ENCODE measurements around the gene ZNF814. TPM values are rescaled to one million over a fixed set of nuclear protein-coding genes. Genes with fewer than 3 reads are reported as not detected.
A peak's percentile ranks its signal among the peaks of the same experiment; 100 is the strongest.

Gene ZNF814
- total RNA-seq, 1 experiment from 2014 or later: 4.8 TPM

- no peaks in the 10 kb centered on the region for H3K9me3 ChIP-seq (ENCODE audit: control insufficient read depth, insufficient read depth, low read depth, low read length)
- H3K4me3 ChIP-seq (ENCODE audit: low read depth in 2 of 2, low read length in 2 of 2): no peak overlapping the region
- H3K27ac ChIP-seq (ENCODE audit: low read length): peak overlapping the region; percentile 92; the same call in 1 of the 2 replicates
- ChIA-PET POLR2A (no interaction called here), CTCF (no interaction called here)
- no TSS peak for BruUV-seq (replicated peaks)
- ATAC-seq (no peak), DNase-seq (ENCODE audit: low read depth, low spot score) (no peak)
- H3K27me3 ChIP-seq (ENCODE audit: control insufficient read depth, insufficient read depth, low read length): no peaks in the 10 kb centered on the region
- TF ChIP-seq REST (IDR thresholded peaks at IDR 0.05; ENCODE audit: insufficient read depth in 1 of 2, low read depth in 2 of 2, low read length in 1 of 2) (no peak), CTCF (IDR thresholded peaks at IDR 0.05) (no peak), TCF7L2 (IDR thresholded peaks at IDR 0.05; ENCODE audit: low read depth, low read length) (no peak), POLR2AphosphoS5 (IDR thresholded peaks at IDR 0.05; ENCODE audit: low read depth, low read length) (no peak), SIN3A (IDR thresholded peaks at IDR 0.05; ENCODE audit: borderline replicate concordance, insufficient read depth, low read depth, low read length) (no peak)
- peaks cover 10% of the 10 kb centered on the region for H3K4me1 ChIP-seq (ENCODE audit: control insufficient read depth, insufficient read depth, low read length)
- in situ Hi-C loops (cut with HindIII; ENCODE audit: low pct_unique_long_range_greater_than_20kb, low sequenced_read_pairs) (no loop called here), intact Hi-C loops (cut with micrococcal nuclease; ENCODE audit: unreplicated experiment) (no loop called here)
- no peaks in the 10 kb centered on the region; the same call in 1 of the 2 replicates for H3K36me3 ChIP-seq (ENCODE audit: control insufficient read depth, insufficient read depth, low read length)
These were observed 70.5 kb downstream of the ZNF814 start for GRCh38 chr19:57818378-57818777.

GRCh38 chr19:57817976-57818375 lies 70.9 kb downstream of the ZNF814 start:
- H3K4me3 ChIP-seq (ENCODE audit: low read depth in 2 of 2, low read length in 2 of 2): no peak overlapping the region
- no peak for DNase-seq (ENCODE audit: low read depth, low spot score)
- H3K36me3 ChIP-seq (ENCODE audit: control insufficient read depth, insufficient read depth, low read length): no peaks in the 10 kb centered on the region; the same call in 1 of the 2 replicates
- in situ Hi-C loops (cut with HindIII; ENCODE audit: low pct_unique_long_range_greater_than_20kb, low sequenced_read_pairs): no loop called here
- no peaks in the 10 kb centered on the region for H3K9me3 ChIP-seq (ENCODE audit: control insufficient read depth, insufficient read depth, low read depth, low read length)
- POLR2A ChIA-PET: no interaction called here
- no TSS peak for BruUV-seq (replicated peaks)
- CTCF ChIA-PET: no interaction called here
- intact Hi-C loops (cut with micrococcal nuclease; ENCODE audit: unreplicated experiment): no loop called here
- no peak for ATAC-seq
- no peaks in the 10 kb centered on the region for H3K27me3 ChIP-seq (ENCODE audit: control insufficient read depth, insufficient read depth, low read length)
- peaks cover 10% of the 10 kb centered on the region for H3K4me1 ChIP-seq (ENCODE audit: control insufficient read depth, insufficient read depth, low read length)
- H3K27ac ChIP-seq (ENCODE audit: low read length): no peak overlapping the region
- TF ChIP-seq POLR2AphosphoS5 (IDR thresholded peaks at IDR 0.05; ENCODE audit: low read depth, low read length) (no peak), SIN3A (IDR thresholded peaks at IDR 0.05; ENCODE audit: borderline replicate concordance, insufficient read depth, low read depth, low read length) (no peak), CTCF (IDR thresholded peaks at IDR 0.05) (no peak), REST (IDR thresholded peaks at IDR 0.05; ENCODE audit: insufficient read depth in 1 of 2, low read depth in 2 of 2, low read length in 1 of 2) (no peak), TCF7L2 (IDR thresholded peaks at IDR 0.05; ENCODE audit: low read depth, low read length) (no peak)
